GM13976 (cell line): ENCODE data around the gene HOXC9.

Experiments
- DNase-seq: peaks from one replicate; pipeline ENCODE4 v3.0.0; 2012; ENCODE audit warnings: low spot score
- CTCF ChIP-seq: IDR thresholded peaks from 2 replicates; pipeline ENCODE4 v1.5.1; 2012; ENCODE audit warnings: borderline replicate concordance, mild to moderate bottlenecking; ENCODE audit not compliant: insufficient read depth; ENCODE audit errors: extremely low read depth, missing control alignments, control extremely low read depth
- in situ Hi-C: fragments of 300-500 bp; cut with MboI; formaldehyde crosslinking; loops from one replicate; pipeline ENCODE4 v1.12.0; 2022; ENCODE audit warnings: low sequenced_read_pairs, mixed read lengths, inconsistent platforms; ENCODE audit not compliant: unreplicated experiment

HOXC9 gene

GRCh38 chr12:54000116-54001114, at the start of gene HOXC9:
Gene HOXC9, plus strand, starts transcription at chr12:54000161. Its CDS starts 28 bp downstream, at chr12:54000189.
- TF ChIP-seq CTCF: no peak
- in situ Hi-C loops: no loop called here
- DNase-seq: no peak

GRCh38 chr12:53950437-53950773, 49.6 kb upstream of the HOXC9 start:
- no peak for TF ChIP-seq CTCF
- in situ Hi-C loops: no loop called here
- no peak for DNase-seq

- in situ Hi-C loops: no loop called here
- no peak for TF ChIP-seq CTCF
- DNase-seq: no peak
Observed at GRCh38 chr12:53950789-53951576, 49.0 kb upstream of the HOXC9 start.

GRCh38 chr12:53951577-53952334, 48.2 kb upstream of the HOXC9 start:
- in situ Hi-C loops: no loop called here
- no peak for DNase-seq
- TF ChIP-seq CTCF: no peak

- in situ Hi-C loops: no loop called here
- no peak for TF ChIP-seq CTCF
- DNase-seq: no peak
Observed at GRCh38 chr12:53952335-53952694, 47.6 kb upstream of the HOXC9 start.

- DNase-seq: no peak
- in situ Hi-C loops: no loop called here
Observed at GRCh38 chr12:53952871-53953734, 46.9 kb upstream of the HOXC9 start.

More at GRCh38 chr12:53952871-53953734, 46.9 kb upstream of the HOXC9 start:
- no peak for TF ChIP-seq CTCF
